WTC11 (cell line): ENCODE results near the gene EVC. TPM values are rescaled to one million over a fixed set of nuclear protein-coding genes. Genes with fewer than 3 reads are reported as not detected.

Source experiments
- ATAC-seq: fragments of 200-7000 bp; cut with Tn5 transposase; 2 replicates; pipeline ENCODE4 v1.10.0; 2021; ENCODE audit warnings: mild to moderate bottlenecking, moderate library complexity
- CTCF ChIA-PET: fragments of 300-600 bp; sonication (Branson Sonifier 250); formaldehyde crosslinking; loops from one replicate; lab custom pipeline; 2021; ENCODE audit warnings: antibody characterized with exemption; lab: Charles Lee
- POLR2A ChIA-PET: fragments of 350-600 bp; sonication (Branson Sonifier 250); formaldehyde crosslinking; loops from one replicate; lab custom pipeline; 2021; ENCODE audit warnings: antibody characterized with exemption; lab: Charles Lee
- DNase-seq: peaks from one replicate; pipeline ENCODE4 v3.0.0; 2021; ENCODE audit warnings: low spot score
- H3K27ac Mint-ChIP-seq: 2 replicates; pipeline ENCODE4 v1.8.0; 2021; ENCODE audit warnings: mixed read lengths
- H3K27me3 Mint-ChIP-seq: 2 replicates; pipeline ENCODE4 v1.8.0; 2021; ENCODE audit warnings: low read depth, mild to moderate bottlenecking, moderate library complexity, mixed read lengths
- H3K36me3 Mint-ChIP-seq: 2 replicates; pipeline ENCODE4 v1.8.0; 2021; ENCODE audit warnings: mixed read lengths
- H3K4me1 Mint-ChIP-seq: 2 replicates; pipeline ENCODE4 v1.8.0; 2022; ENCODE audit warnings: mixed read lengths
- H3K4me3 Mint-ChIP-seq: 2 replicates; pipeline ENCODE4 v1.8.0; 2021; ENCODE audit warnings: mild to moderate bottlenecking, moderate library complexity, mixed read lengths
- H3K9me3 Mint-ChIP-seq: 2 replicates; pipeline ENCODE4 v1.8.0; 2021; ENCODE audit warnings: mixed read lengths
- ATF1 ChIP-seq: sonication (generic); formaldehyde crosslinking; IDR thresholded peaks from 2 replicates; pipeline ENCODE4 v1.8.1; 2023; ENCODE audit warnings: mild to moderate bottlenecking, moderate library complexity, missing genetic modification reagents
- FOXJ3 ChIP-seq: sonication (generic); formaldehyde crosslinking; IDR thresholded peaks from 2 replicates; pipeline ENCODE4 v1.9.0; 2021; ENCODE audit warnings: missing genetic modification reagents, mild to moderate bottlenecking, borderline replicate concordance
- GTF2I ChIP-seq: fragments of 250-450 bp; sonication (Bioruptor Pico); conservative IDR thresholded peaks from 2 replicates; pipeline ENCODE4 v1.4.0; 2021; ENCODE audit warnings: mild to moderate bottlenecking
- JAZF1 ChIP-seq: fragments of 250-450 bp; sonication (Bioruptor Pico); IDR thresholded peaks from 2 replicates; pipeline ENCODE4 v1.9.0; 2021; ENCODE audit warnings: moderate library complexity, mild to moderate bottlenecking, inconsistent platforms
- OVOL2 ChIP-seq: fragments of 250-450 bp; sonication (Bioruptor Pico); IDR thresholded peaks from 2 replicates; pipeline ENCODE4 v1.9.0; 2021; ENCODE audit warnings: mild to moderate bottlenecking, borderline replicate concordance
- SMAD3 ChIP-seq: sonication (generic); formaldehyde crosslinking; IDR thresholded peaks from 2 replicates; pipeline ENCODE4 v1.8.0; 2022; ENCODE audit warnings: missing genetic modification reagents, mild to moderate bottlenecking, borderline replicate concordance
- TCF7 ChIP-seq: sonication (generic); formaldehyde crosslinking; IDR thresholded peaks from 2 replicates; pipeline ENCODE4 v1.8.0; 2022; ENCODE audit warnings: mild to moderate bottlenecking, low read depth, missing genetic modification reagents, moderate library complexity
- ZBTB21 ChIP-seq: sonication (generic); formaldehyde crosslinking; IDR thresholded peaks from 2 replicates; pipeline ENCODE4 v1.8.1; 2023; ENCODE audit warnings: mild to moderate bottlenecking, missing genetic modification reagents, borderline replicate concordance
- ZNF317 ChIP-seq: sonication (generic); formaldehyde crosslinking; IDR thresholded peaks from 2 replicates; pipeline ENCODE4 v1.8.1; 2023; ENCODE audit warnings: low read depth, mild to moderate bottlenecking, moderate library complexity, missing genetic modification reagents, borderline replicate concordance
- ZNF423 ChIP-seq: fragments of 250-450 bp; sonication (Bioruptor Pico); IDR thresholded peaks from 2 replicates; pipeline ENCODE4 v2.1.2; 2022; ENCODE audit warnings: mild to moderate bottlenecking, moderate library complexity
- total RNA-seq: library from RNA; stranded (reverse); gene quantifications from 3 replicates; pipeline ENCODE4 v1.2.3, GENCODE V29; 2021
- TF ChIP-seq, protein P1 (sequence below): sonication (generic); formaldehyde crosslinking; IDR thresholded peaks from 2 replicates; pipeline ENCODE4 v1.8.0; 2022; ENCODE audit warnings: mild to moderate bottlenecking, missing genetic modification reagents
- TF ChIP-seq, protein P2 (sequence below): fragments of 250-450 bp; sonication (Bioruptor Pico); IDR thresholded peaks from 2 replicates; pipeline ENCODE4 v1.9.0; 2021; ENCODE audit warnings: mild to moderate bottlenecking, borderline replicate concordance
- TF ChIP-seq, protein P3 (sequence below): sonication (generic); formaldehyde crosslinking; IDR thresholded peaks from 2 replicates; pipeline ENCODE4 v1.8.0; 2022; ENCODE audit warnings: mild to moderate bottlenecking, missing genetic modification reagents
- TF ChIP-seq, protein P4 (sequence below): sonication (generic); formaldehyde crosslinking; IDR thresholded peaks from 2 replicates; pipeline ENCODE4 v1.8.1; 2023; ENCODE audit warnings: mild to moderate bottlenecking, moderate library complexity, missing genetic modification reagents
- TF ChIP-seq, protein P5 (sequence below): sonication (generic); formaldehyde crosslinking; IDR thresholded peaks from 2 replicates; pipeline ENCODE4 v1.8.0; 2023; ENCODE audit warnings: mild to moderate bottlenecking, missing genetic modification reagents
- TF ChIP-seq, protein P6 (sequence below): sonication (generic); formaldehyde crosslinking; conservative IDR thresholded peaks from 2 replicates; pipeline ENCODE4 v1.8.1; 2022; ENCODE audit warnings: mild to moderate bottlenecking, missing genetic modification reagents

EVC gene
- total RNA-seq, 1 experiment from 2014 or later: 12.5 TPM

- Mint-ChIP-seq H3K4me1 (peaks cover 8% of the 10 kb centered on the region), H3K9me3 (no peaks in the 10 kb centered on the region), H3K36me3 (peaks cover 65% of the 10 kb centered on the region), H3K27ac (no peak overlapping the region; the same call in 1 of the 2 replicates), H3K27me3 (no peaks in the 10 kb centered on the region), H3K4me3 (no peak overlapping the region)
- POLR2A ChIA-PET: no interaction called here
- ATAC-seq (no peak), DNase-seq (no peak)
- CTCF ChIA-PET: interaction anchor here (1.4 to 2.4 kb wide), 2 partner anchors 23 to 136 kb away, joined by 3 to 12 read pairs; no protein-coding TSS in a partner anchor
- TF ChIP-seq, protein P1, sequence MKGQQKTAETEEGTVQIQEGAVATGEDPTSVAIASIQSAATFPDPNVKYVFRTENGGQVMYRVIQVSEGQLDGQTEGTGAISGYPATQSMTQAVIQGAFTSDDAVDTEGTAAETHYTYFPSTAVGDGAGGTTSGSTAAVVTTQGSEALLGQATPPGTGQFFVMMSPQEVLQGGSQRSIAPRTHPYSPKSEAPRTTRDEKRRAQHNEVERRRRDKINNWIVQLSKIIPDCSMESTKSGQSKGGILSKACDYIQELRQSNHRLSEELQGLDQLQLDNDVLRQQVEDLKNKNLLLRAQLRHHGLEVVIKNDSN (CRISPR knock-in tag): no peak
- no peak for TF ChIP-seq TCF7
- TF ChIP-seq ZNF317 (CRISPR knock-in tag): no peak
- no peak for TF ChIP-seq OVOL2 (CRISPR knock-in tag)
- TF ChIP-seq ZNF423 (CRISPR knock-in tag): no peak
- TF ChIP-seq FOXJ3 (CRISPR knock-in tag): no peak
- TF ChIP-seq, protein P2, sequence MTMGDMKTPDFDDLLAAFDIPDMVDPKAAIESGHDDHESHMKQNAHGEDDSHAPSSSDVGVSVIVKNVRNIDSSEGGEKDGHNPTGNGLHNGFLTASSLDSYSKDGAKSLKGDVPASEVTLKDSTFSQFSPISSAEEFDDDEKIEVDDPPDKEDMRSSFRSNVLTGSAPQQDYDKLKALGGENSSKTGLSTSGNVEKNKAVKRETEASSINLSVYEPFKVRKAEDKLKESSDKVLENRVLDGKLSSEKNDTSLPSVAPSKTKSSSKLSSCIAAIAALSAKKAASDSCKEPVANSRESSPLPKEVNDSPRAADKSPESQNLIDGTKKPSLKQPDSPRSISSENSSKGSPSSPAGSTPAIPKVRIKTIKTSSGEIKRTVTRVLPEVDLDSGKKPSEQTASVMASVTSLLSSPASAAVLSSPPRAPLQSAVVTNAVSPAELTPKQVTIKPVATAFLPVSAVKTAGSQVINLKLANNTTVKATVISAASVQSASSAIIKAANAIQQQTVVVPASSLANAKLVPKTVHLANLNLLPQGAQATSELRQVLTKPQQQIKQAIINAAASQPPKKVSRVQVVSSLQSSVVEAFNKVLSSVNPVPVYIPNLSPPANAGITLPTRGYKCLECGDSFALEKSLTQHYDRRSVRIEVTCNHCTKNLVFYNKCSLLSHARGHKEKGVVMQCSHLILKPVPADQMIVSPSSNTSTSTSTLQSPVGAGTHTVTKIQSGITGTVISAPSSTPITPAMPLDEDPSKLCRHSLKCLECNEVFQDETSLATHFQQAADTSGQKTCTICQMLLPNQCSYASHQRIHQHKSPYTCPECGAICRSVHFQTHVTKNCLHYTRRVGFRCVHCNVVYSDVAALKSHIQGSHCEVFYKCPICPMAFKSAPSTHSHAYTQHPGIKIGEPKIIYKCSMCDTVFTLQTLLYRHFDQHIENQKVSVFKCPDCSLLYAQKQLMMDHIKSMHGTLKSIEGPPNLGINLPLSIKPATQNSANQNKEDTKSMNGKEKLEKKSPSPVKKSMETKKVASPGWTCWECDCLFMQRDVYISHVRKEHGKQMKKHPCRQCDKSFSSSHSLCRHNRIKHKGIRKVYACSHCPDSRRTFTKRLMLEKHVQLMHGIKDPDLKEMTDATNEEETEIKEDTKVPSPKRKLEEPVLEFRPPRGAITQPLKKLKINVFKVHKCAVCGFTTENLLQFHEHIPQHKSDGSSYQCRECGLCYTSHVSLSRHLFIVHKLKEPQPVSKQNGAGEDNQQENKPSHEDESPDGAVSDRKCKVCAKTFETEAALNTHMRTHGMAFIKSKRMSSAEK (CRISPR knock-in tag): no peak
These were observed 132.9 kb downstream of the EVC start for GRCh38 chr4:5843573-5844530.

- Mint-ChIP-seq H3K36me3 (peaks cover 68% of the 10 kb centered on the region), H3K4me3 (no peak overlapping the region), H3K27me3 (no peaks in the 10 kb centered on the region), H3K27ac (no peak overlapping the region), H3K9me3 (no peaks in the 10 kb centered on the region), H3K4me1 (peaks cover 8% of the 10 kb centered on the region)
- DNase-seq: no peak
- no peak for TF ChIP-seq SMAD3 (CRISPR knock-in tag)
- TF ChIP-seq, protein P3, sequence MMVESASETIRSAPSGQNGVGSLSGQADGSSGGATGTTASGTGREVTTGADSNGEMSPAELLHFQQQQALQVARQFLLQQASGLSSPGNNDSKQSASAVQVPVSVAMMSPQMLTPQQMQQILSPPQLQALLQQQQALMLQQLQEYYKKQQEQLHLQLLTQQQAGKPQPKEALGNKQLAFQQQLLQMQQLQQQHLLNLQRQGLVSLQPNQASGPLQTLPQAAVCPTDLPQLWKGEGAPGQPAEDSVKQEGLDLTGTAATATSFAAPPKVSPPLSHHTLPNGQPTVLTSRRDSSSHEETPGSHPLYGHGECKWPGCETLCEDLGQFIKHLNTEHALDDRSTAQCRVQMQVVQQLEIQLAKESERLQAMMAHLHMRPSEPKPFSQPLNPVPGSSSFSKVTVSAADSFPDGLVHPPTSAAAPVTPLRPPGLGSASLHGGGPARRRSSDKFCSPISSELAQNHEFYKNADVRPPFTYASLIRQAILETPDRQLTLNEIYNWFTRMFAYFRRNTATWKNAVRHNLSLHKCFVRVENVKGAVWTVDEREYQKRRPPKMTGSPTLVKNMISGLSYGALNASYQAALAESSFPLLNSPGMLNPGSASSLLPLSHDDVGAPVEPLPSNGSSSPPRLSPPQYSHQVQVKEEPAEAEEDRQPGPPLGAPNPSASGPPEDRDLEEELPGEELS (CRISPR knock-in tag): no peak
- TF ChIP-seq, protein P4, sequence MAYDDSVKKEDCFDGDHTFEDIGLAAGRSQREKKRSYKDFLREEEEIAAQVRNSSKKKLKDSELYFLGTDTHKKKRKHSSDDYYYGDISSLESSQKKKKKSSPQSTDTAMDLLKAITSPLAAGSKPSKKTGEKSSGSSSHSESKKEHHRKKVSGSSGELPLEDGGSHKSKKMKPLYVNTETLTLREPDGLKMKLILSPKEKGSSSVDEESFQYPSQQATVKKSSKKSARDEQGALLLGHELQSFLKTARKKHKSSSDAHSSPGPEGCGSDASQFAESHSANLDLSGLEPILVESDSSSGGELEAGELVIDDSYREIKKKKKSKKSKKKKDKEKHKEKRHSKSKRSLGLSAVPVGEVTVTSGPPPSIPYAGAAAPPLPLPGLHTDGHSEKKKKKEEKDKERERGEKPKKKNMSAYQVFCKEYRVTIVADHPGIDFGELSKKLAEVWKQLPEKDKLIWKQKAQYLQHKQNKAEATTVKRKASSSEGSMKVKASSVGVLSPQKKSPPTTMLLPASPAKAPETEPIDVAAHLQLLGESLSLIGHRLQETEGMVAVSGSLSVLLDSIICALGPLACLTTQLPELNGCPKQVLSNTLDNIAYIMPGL (CRISPR knock-in tag): no peak
- no peak for TF ChIP-seq FOXJ3 (CRISPR knock-in tag)
- TF ChIP-seq, protein P5, sequence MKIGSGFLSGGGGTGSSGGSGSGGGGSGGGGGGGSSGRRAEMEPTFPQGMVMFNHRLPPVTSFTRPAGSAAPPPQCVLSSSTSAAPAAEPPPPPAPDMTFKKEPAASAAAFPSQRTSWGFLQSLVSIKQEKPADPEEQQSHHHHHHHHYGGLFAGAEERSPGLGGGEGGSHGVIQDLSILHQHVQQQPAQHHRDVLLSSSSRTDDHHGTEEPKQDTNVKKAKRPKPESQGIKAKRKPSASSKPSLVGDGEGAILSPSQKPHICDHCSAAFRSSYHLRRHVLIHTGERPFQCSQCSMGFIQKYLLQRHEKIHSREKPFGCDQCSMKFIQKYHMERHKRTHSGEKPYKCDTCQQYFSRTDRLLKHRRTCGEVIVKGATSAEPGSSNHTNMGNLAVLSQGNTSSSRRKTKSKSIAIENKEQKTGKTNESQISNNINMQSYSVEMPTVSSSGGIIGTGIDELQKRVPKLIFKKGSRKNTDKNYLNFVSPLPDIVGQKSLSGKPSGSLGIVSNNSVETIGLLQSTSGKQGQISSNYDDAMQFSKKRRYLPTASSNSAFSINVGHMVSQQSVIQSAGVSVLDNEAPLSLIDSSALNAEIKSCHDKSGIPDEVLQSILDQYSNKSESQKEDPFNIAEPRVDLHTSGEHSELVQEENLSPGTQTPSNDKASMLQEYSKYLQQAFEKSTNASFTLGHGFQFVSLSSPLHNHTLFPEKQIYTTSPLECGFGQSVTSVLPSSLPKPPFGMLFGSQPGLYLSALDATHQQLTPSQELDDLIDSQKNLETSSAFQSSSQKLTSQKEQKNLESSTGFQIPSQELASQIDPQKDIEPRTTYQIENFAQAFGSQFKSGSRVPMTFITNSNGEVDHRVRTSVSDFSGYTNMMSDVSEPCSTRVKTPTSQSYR (CRISPR knock-in tag): no peak
- no peak for TF ChIP-seq GTF2I (CRISPR knock-in tag)
- TF ChIP-seq, protein P6, sequence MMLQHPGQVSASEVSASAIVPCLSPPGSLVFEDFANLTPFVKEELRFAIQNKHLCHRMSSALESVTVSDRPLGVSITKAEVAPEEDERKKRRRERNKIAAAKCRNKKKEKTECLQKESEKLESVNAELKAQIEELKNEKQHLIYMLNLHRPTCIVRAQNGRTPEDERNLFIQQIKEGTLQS (CRISPR knock-in tag): no peak
- TF ChIP-seq JAZF1 (CRISPR knock-in tag): no peak
- TF ChIP-seq ATF1 (CRISPR knock-in tag): no peak
- no peak for TF ChIP-seq ZBTB21 (CRISPR knock-in tag)
- ATAC-seq: no peak
- ChIA-PET POLR2A (no interaction called here), CTCF (interaction anchor here (1.4 to 2.4 kb wide), 2 partner anchors 24 to 135 kb away, joined by 3 to 12 read pairs; no protein-coding TSS in a partner anchor)
These were observed 134.3 kb downstream of the EVC start for GRCh38 chr4:5845035-5845905.
